DOHH2 (cell line): ENCODE measurements around the gene PDLIM7.

Experiments
- H3F3A ChIP-seq: fragments of 200-600 bp; sonication (generic), shearing (Covaris generic); 2 replicates; pipeline ENCODE4 v1.6.0; 2016; ENCODE audit warnings: antibody characterized with exemption, mild to moderate bottlenecking; ENCODE audit not compliant: control insufficient read depth, insufficient read depth
- H3K27ac ChIP-seq: fragments of 200-600 bp; sonication (generic); 2 replicates; pipeline ENCODE4 v1.5.1; 2014; ENCODE audit warnings: low read depth, mild to moderate bottlenecking, low read length, moderate library complexity
- H3K27me3 ChIP-seq: fragments of 200-600 bp; sonication (generic); 2 replicates; pipeline ENCODE4 v1.6.1; 2014; ENCODE audit warnings: mild to moderate bottlenecking, low read length, mixed read lengths; ENCODE audit not compliant: control insufficient read depth
- H3K36me3 ChIP-seq: fragments of 200-600 bp; sonication (generic); 2 replicates; pipeline ENCODE4 v1.6.1; 2014; ENCODE audit warnings: mild to moderate bottlenecking, low read length, moderate library complexity, mixed read lengths; ENCODE audit not compliant: control insufficient read depth
- H3K4me1 ChIP-seq: fragments of 200-600 bp; sonication (generic); 2 replicates; pipeline ENCODE4 v1.6.1; 2014; ENCODE audit warnings: mild to moderate bottlenecking, low read length, mixed read lengths; ENCODE audit not compliant: control insufficient read depth
- H3K4me2 ChIP-seq: fragments of 200-600 bp; sonication (generic); 2 replicates; pipeline ENCODE4 v1.6.0; 2014; ENCODE audit warnings: mild to moderate bottlenecking, low read length, moderate library complexity
- H3K4me3 ChIP-seq: fragments of 200-600 bp; sonication (generic); 2 replicates; pipeline ENCODE4 v1.5.1; 2014; ENCODE audit warnings: mild to moderate bottlenecking, low read length, mixed read lengths
- H3K79me2 ChIP-seq: fragments of 200-600 bp; sonication (generic); 2 replicates; pipeline ENCODE4 v1.6.1; 2014; ENCODE audit warnings: mild to moderate bottlenecking, low read length, mixed read lengths; ENCODE audit not compliant: control insufficient read depth
- H3K9me2 ChIP-seq: fragments of 200-600 bp; sonication (generic); replicated peaks from 2 replicates; pipeline ENCODE4 v1.6.1; 2014; ENCODE audit warnings: mild to moderate bottlenecking, low read length, mixed read lengths; ENCODE audit not compliant: control insufficient read depth
- H3K9me3 ChIP-seq: fragments of 200-600 bp; sonication (generic); 2 replicates; pipeline ENCODE4 v1.6.1; 2014; ENCODE audit warnings: antibody characterized with exemption, low read length, mixed read lengths; ENCODE audit not compliant: control insufficient read depth, insufficient read depth
- H4K20me1 ChIP-seq: fragments of 200-600 bp; sonication (generic); 2 replicates; pipeline ENCODE4 v1.6.0; 2014; ENCODE audit warnings: low read depth, mild to moderate bottlenecking, antibody characterized with exemption, low read length, moderate library complexity; ENCODE audit not compliant: control insufficient read depth, insufficient read depth
- CTCF ChIP-seq: fragments of 200-600 bp; sonication (generic); IDR thresholded peaks from one replicate; pipeline ENCODE4 v1.5.1; 2014; ENCODE audit warnings: antibody characterized with exemption, mild to moderate bottlenecking, low read depth, low read length; ENCODE audit not compliant: poor library complexity, severe bottlenecking
- EZH2phosphoT487 ChIP-seq: fragments of 200-600 bp; sonication (generic); IDR thresholded peaks from 2 replicates; pipeline ENCODE4 v1.6.1; 2017; ENCODE audit warnings: borderline replicate concordance, mild to moderate bottlenecking, antibody characterized with exemption, low read length, moderate library complexity, mixed read lengths

PDLIM7 gene

DNA sequence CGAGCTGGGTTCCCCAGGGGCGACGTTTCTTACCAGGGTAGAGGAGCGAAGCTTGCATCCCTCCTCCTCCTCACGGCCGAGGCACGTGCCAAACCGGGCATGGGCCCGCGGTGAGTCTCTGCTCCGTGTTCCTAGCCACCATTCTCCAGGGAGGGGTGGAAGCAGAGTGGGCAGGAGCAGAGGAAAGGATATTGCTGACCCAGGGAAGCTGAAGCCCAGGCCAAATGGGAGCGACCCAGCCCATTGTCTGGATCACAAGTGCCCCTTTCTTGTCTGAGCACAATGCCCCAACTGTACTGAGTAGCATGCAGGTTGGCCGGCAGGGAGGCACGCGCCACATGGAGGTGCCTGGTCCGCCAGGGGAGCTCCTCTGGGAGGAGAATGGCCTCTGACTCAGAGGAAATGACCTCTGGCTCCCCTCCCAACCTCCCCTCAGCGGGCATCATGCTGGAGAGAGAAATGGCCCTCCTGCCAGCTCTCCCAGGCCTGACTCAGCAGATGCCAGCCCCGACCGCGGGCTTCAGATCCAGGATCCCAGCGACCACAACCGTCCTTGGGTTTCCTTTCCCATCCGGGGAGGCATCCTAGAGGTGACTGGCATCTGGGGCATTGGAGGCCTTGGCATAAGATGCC lies 49.7 kb downstream of the PDLIM7 start:
- H3F3A ChIP-seq: peaks cover 22% of the 10 kb centered on the region
- H3K4me3 ChIP-seq: peak overlapping the region; percentile 62
- no peaks in the 10 kb centered on the region for H3K79me2 ChIP-seq
- no peaks in the 10 kb centered on the region for H3K9me3 ChIP-seq
- H4K20me1 ChIP-seq: peaks cover 2% of the 10 kb centered on the region; the same call in 1 of the 2 replicates
- H3K4me1 ChIP-seq: peaks cover 41% of the 10 kb centered on the region
- H3K27ac ChIP-seq: no peak overlapping the region
- H3K36me3 ChIP-seq: peaks cover 7% of the 10 kb centered on the region; the same call in 1 of the 2 replicates
- no peaks in the 10 kb centered on the region for H3K9me2 ChIP-seq
- peaks cover 8% of the 10 kb centered on the region; the same call in 1 of the 2 replicates for H3K27me3 ChIP-seq
- TF ChIP-seq CTCF (no peak), EZH2phosphoT487 (no peak)
- peak overlapping the region; percentile 99 for H3K4me2 ChIP-seq

DNA sequence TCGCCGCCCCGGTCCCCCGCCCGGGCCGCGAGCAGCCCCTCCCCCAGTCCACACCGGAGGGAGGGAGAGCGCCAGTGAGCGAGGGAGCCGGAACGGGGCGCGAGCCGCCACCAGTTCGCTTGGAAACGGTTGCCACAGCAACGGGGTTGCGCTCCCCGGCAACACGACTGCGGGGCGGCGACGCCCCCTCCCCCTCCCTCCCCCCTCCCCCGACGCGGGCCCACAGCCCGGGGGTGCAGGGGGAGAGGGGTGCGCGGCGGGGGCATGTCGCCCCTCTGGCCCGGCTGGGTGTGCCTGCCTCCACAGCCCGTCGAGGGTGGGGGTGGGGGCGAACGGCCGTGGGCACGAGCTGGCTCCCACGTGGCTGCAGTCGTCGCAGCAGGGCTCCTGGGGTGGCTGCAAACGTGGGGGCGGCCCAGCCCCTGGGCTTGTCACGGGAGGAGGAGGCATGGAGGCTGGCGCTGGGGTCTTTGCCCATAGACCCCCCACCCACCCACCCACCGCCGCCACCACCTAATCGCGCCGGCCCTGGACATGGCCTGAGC lies 50.3 kb downstream of the PDLIM7 start:
- Histone ChIP-seq H3K79me2 (no peaks in the 10 kb centered on the region), H3K4me3 (peak overlapping the region; percentile 86), H3K27me3 (peaks cover 8% of the 10 kb centered on the region; the same call in 1 of the 2 replicates), H3K4me2 (peak overlapping the region; percentile 99), H3K9me3 (no peaks in the 10 kb centered on the region), H4K20me1 (no peaks in the 10 kb centered on the region), H3K4me1 (peaks cover 41% of the 10 kb centered on the region), H3K36me3 (peaks cover 13% of the 10 kb centered on the region), H3K9me2 (no peaks in the 10 kb centered on the region), H3K27ac (peak overlapping the region; percentile 30; the same call in 1 of the 2 replicates), H3F3A (peaks cover 22% of the 10 kb centered on the region)
- TF ChIP-seq CTCF: no peak
- TF ChIP-seq EZH2phosphoT487: no peak

- H3K27ac ChIP-seq: peak within 1 kb of the TSS; percentile 30; the same call in 1 of the 2 replicates
- H3K4me1 ChIP-seq: peaks cover 41% of the 10 kb centered on the region
- peaks cover 18% of the 10 kb centered on the region for H3F3A ChIP-seq
- H3K27me3 ChIP-seq: peaks cover 8% of the 10 kb centered on the region; the same call in 1 of the 2 replicates
- H3K9me3 ChIP-seq: no peaks in the 10 kb centered on the region
- TF ChIP-seq CTCF (no peak), EZH2phosphoT487 (no peak)
- H3K4me3 ChIP-seq: peak within 1 kb of the TSS; percentile 86
- H3K79me2 ChIP-seq: no peaks in the 10 kb centered on the region
- H3K36me3 ChIP-seq: peaks cover 20% of the 10 kb centered on the region
- peak within 1 kb of the TSS; percentile 99 for H3K4me2 ChIP-seq
- H4K20me1 ChIP-seq: no peaks in the 10 kb centered on the region
- H3K9me2 ChIP-seq: no peaks in the 10 kb centered on the region
Measured at GRCh38 chr5:177446200-177447065, 51.0 kb downstream of the PDLIM7 start, which contains the start of gene PRR7. Gene PRR7, plus strand, starts transcription at chr5:177446814. Its CDS starts 8,254 bp downstream, at chr5:177455068.
